OCI-LY7 (cell line): ENCODE data around the gene SPATA13. TPM values are rescaled to one million over a fixed set of nuclear protein-coding genes. Genes with fewer than 3 reads are reported as not detected.

Experiments used
- BruUV-seq: library from RNA; stranded (reverse); fragments of 400-500 nt; replicated peaks from 2 replicates; lab custom pipeline; 2021; lab: Mats Ljungman, UMichigan
- CTCF ChIA-PET: fragments of 300-600 bp; sonication (Branson Sonifier 250); formaldehyde crosslinking; loops from one replicate; lab custom pipeline; 2022; ENCODE audit warnings: antibody characterized with exemption; ENCODE audit not compliant: unreplicated experiment; lab: Charles Lee
- POLR2A ChIA-PET: fragments of 300-600 bp; sonication (Branson Sonifier 250); formaldehyde crosslinking; loops from one replicate; lab custom pipeline; 2022; ENCODE audit warnings: antibody characterized with exemption; lab: Charles Lee
- DNase-seq: peaks from one replicate; pipeline ENCODE4 v3.0.0-alpha.2; 2015; ENCODE audit warnings: low spot score
- H2AFZ ChIP-seq: fragments of 200-600 bp; sonication (generic), shearing (Covaris generic); 2 replicates; pipeline ENCODE4 v1.6.1; 2014; ENCODE audit warnings: mild to moderate bottlenecking, antibody characterized with exemption, low read length, moderate library complexity
- H3K27ac ChIP-seq: fragments of 200-600 bp; sonication (generic); 2 replicates; pipeline ENCODE4 v1.5.1; 2014; ENCODE audit warnings: mixed run types, low read depth, mild to moderate bottlenecking, moderate library complexity, low read length, inconsistent platforms; ENCODE audit not compliant: poor library complexity, severe bottlenecking
- H3K36me3 ChIP-seq: fragments of 200-600 bp; sonication (generic); 2 replicates; pipeline ENCODE4 v1.6.1; 2014; ENCODE audit warnings: mild to moderate bottlenecking, antibody characterized with exemption, low read length, moderate library complexity, mixed read lengths; ENCODE audit not compliant: insufficient read depth
- H3K4me1 ChIP-seq: fragments of 200-600 bp; sonication (generic); 2 replicates; pipeline ENCODE4 v1.5.1; 2014; ENCODE audit warnings: mild to moderate bottlenecking, low read length; ENCODE audit not compliant: insufficient read depth, poor library complexity, severe bottlenecking
- H3K4me2 ChIP-seq: fragments of 200-600 bp; sonication (generic); 2 replicates; pipeline ENCODE4 v1.6.1; 2014; ENCODE audit warnings: mild to moderate bottlenecking, low read length
- H3K4me3 ChIP-seq: fragments of 200-600 bp; sonication (generic); 2 replicates; pipeline ENCODE4 v1.5.1; 2014; ENCODE audit warnings: mild to moderate bottlenecking, low read depth, low read length; ENCODE audit not compliant: poor library complexity, severe bottlenecking
- H3K79me2 ChIP-seq: fragments of 200-600 bp; sonication (generic); 2 replicates; pipeline ENCODE4 v1.6.1; 2016; ENCODE audit warnings: low read depth, mild to moderate bottlenecking, low read length, moderate library complexity, mixed read lengths; ENCODE audit not compliant: insufficient read depth
- H3K9me2 ChIP-seq: fragments of 200-600 bp; sonication (generic); 2 replicates; pipeline ENCODE4 v1.6.1; 2016; ENCODE audit warnings: mild to moderate bottlenecking, low read length, mixed read lengths; ENCODE audit not compliant: insufficient read depth
- H3K9me3 ChIP-seq: fragments of 200-600 bp; sonication (generic); 2 replicates; pipeline ENCODE4 v1.6.1; 2014; ENCODE audit warnings: mild to moderate bottlenecking, mixed run types, low read length, mixed read lengths
- H4K20me1 ChIP-seq: fragments of 200-600 bp; sonication (generic); 2 replicates; pipeline ENCODE4 v1.6.1; 2014; ENCODE audit warnings: mild to moderate bottlenecking, antibody characterized with exemption, low read length, moderate library complexity, mixed read lengths; ENCODE audit not compliant: insufficient read depth
- EZH2phosphoT487 ChIP-seq: fragments of 200-600 bp; sonication (generic); IDR thresholded peaks from 2 replicates; pipeline ENCODE4 v1.6.1; 2018; ENCODE audit warnings: low read depth, borderline replicate concordance, mild to moderate bottlenecking, mixed run types, antibody characterized with exemption, low read length, moderate library complexity, mixed read lengths
- intact Hi-C: fragments of 100-400 bp; cut with micrococcal nuclease; formaldehyde crosslinking; loops from one replicate; pipeline ENCODE4 v1.10.0; 2022; ENCODE audit not compliant: unreplicated experiment
- total RNA-seq, 2 experiments: library from RNA; depleted of rRNA in 1 of 2; stranded (reverse); fragments of >200 nt in 1 of 2; shearing (Covaris generic) in 1 of 2; gene quantifications; 2 replicates each; pipeline ENCODE4 v1.2.3, GENCODE V29; 2014 to 2022
- TF ChIP-seq, protein P1 (sequence below): fragments of 200-600 bp; sonication (generic); conservative IDR thresholded peaks from 2 replicates; pipeline ENCODE4 v1.5.1; 2014; ENCODE audit warnings: mild to moderate bottlenecking, antibody characterized with exemption, low read length, moderate library complexity, mixed read lengths

The SPATA13 gene
- total RNA-seq, 2 experiments from 2014 or later, result 3.8 to 32.4 TPM

GRCh38 chr13:24182703-24183081, 22.2 kb downstream of the SPATA13 start:
- Histone ChIP-seq H4K20me1 (no peaks in the 10 kb centered on the region), H3K9me2 (no peaks in the 10 kb centered on the region), H3K4me1 (peaks cover 3% of the 10 kb centered on the region), H2AFZ (no peak overlapping the region), H3K4me3 (no peak overlapping the region), H3K27ac (no peak overlapping the region), H3K79me2 (no peaks in the 10 kb centered on the region), H3K36me3 (no peaks in the 10 kb centered on the region), H3K4me2 (no peak overlapping the region), H3K9me3 (peaks cover 7% of the 10 kb centered on the region; the same call in 1 of the 2 replicates)
- BruUV-seq, result no TSS peak
- intact Hi-C loops, result no loop called here
- DNase-seq, result no peak
- POLR2A ChIA-PET, result interaction anchor here (0.5 to 1.0 kb wide), 6 partner anchors 9 to 1852 kb away, joined by 3 read pairs; no protein-coding TSS in a partner anchor
- no peak for TF ChIP-seq EZH2phosphoT487
- TF ChIP-seq, protein P1, sequence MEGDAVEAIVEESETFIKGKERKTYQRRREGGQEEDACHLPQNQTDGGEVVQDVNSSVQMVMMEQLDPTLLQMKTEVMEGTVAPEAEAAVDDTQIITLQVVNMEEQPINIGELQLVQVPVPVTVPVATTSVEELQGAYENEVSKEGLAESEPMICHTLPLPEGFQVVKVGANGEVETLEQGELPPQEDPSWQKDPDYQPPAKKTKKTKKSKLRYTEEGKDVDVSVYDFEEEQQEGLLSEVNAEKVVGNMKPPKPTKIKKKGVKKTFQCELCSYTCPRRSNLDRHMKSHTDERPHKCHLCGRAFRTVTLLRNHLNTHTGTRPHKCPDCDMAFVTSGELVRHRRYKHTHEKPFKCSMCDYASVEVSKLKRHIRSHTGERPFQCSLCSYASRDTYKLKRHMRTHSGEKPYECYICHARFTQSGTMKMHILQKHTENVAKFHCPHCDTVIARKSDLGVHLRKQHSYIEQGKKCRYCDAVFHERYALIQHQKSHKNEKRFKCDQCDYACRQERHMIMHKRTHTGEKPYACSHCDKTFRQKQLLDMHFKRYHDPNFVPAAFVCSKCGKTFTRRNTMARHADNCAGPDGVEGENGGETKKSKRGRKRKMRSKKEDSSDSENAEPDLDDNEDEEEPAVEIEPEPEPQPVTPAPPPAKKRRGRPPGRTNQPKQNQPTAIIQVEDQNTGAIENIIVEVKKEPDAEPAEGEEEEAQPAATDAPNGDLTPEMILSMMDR, result no peak
- CTCF ChIA-PET, result no interaction called here

DNA sequence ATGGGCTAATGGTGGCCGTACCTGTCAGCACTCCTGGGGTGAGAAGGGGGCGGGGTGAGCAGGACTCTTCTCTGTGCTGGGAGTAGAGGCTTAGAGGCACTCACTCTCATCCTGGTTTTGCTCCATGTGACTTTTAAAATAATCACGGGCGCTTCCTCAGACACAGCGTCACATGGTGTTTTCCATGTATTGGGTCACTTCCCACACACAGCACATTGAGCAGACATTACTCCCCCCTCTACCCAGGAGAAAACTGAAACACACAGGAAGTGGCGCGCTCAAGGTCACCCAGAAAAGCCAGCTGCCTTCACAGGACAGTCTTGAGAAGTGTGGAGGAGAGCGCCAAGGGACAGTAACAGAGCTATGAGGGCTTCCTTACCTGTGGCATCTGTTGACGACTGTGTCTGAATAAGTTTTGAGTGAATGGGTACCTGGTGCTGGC, 23.2 kb downstream of the SPATA13 start:
- BruUV-seq, result no TSS peak
- TF ChIP-seq, protein P1, result no peak
- no peak for TF ChIP-seq EZH2phosphoT487
- no peaks in the 10 kb centered on the region for H3K9me2 ChIP-seq
- H3K27ac ChIP-seq, result no peak overlapping the region
- no peaks in the 10 kb centered on the region for H3K79me2 ChIP-seq
- no peak overlapping the region for H2AFZ ChIP-seq
- H3K4me3 ChIP-seq, result no peak overlapping the region
- H3K4me2 ChIP-seq, result no peak overlapping the region
- H3K9me3 ChIP-seq, result peaks cover 7% of the 10 kb centered on the region; the same call in 1 of the 2 replicates
- intact Hi-C loops, result no loop called here
- no peak for DNase-seq
- no peaks in the 10 kb centered on the region for H3K36me3 ChIP-seq
- ChIA-PET CTCF (no interaction called here), POLR2A (interaction anchor here (0.6 kb wide), 1 partner anchor 18 kb away, joined by 4 read pairs; no protein-coding TSS in a partner anchor)
- peaks cover 3% of the 10 kb centered on the region for H3K4me1 ChIP-seq
- H4K20me1 ChIP-seq, result no peaks in the 10 kb centered on the region

- H3K9me2 ChIP-seq, result no peaks in the 10 kb centered on the region
- no peak for TF ChIP-seq EZH2phosphoT487
- TF ChIP-seq, protein P1, result no peak
- DNase-seq, result no peak
- no peak overlapping the region for H3K4me2 ChIP-seq
- no peak overlapping the region for H3K27ac ChIP-seq
- ChIA-PET CTCF (no interaction called here), POLR2A (no interaction called here)
- no TSS peak for BruUV-seq
- no peaks in the 10 kb centered on the region for H3K79me2 ChIP-seq
- H3K4me3 ChIP-seq, result no peak overlapping the region
- peaks cover 3% of the 10 kb centered on the region for H3K4me1 ChIP-seq
- no peaks in the 10 kb centered on the region for H3K36me3 ChIP-seq
- H2AFZ ChIP-seq, result no peak overlapping the region
- peaks cover 7% of the 10 kb centered on the region; the same call in 1 of the 2 replicates for H3K9me3 ChIP-seq
- no peaks in the 10 kb centered on the region for H4K20me1 ChIP-seq
- intact Hi-C loops, result no loop called here
These were observed 23.8 kb downstream of the SPATA13 start for GRCh38 chr13:24184265-24184841.
